Measurements from ENCODE around the gene DDX25. TPM values are rescaled to one million over a fixed set of nuclear protein-coding genes. Genes with fewer than 3 reads are reported as not detected.

The DDX25 gene
- total RNA-seq, 1 donor from 2014 or later: 0.46 TPM

GRCh38 chr11:125971618-125972017, 67.3 kb downstream of the DDX25 start:
- DNase-seq (no peak), ATAC-seq (no peak)
- Histone ChIP-seq H3K27ac (no peak overlapping the region), H3K4me3 (no peak overlapping the region), H3K9me3 (no peaks in the 10 kb centered on the region), H3K27me3 (no peaks in the 10 kb centered on the region), H3K36me3 (no peaks in the 10 kb centered on the region), H3K4me1 (no peaks in the 10 kb centered on the region)
- intact Hi-C loops (cut with DNase I): no loop called here
- no peak for TF ChIP-seq CTCF (IDR thresholded peaks at IDR 0.05)

GRCh38 chr11:125974284-125974683, 70.0 kb downstream of the DDX25 start:
- Histone ChIP-seq H3K4me1 (no peaks in the 10 kb centered on the region), H3K36me3 (no peaks in the 10 kb centered on the region), H3K27me3 (no peaks in the 10 kb centered on the region), H3K4me3 (no peak overlapping the region), H3K9me3 (no peaks in the 10 kb centered on the region), H3K27ac (no peak overlapping the region)
- ATAC-seq (no peak), DNase-seq (no peak)
- intact Hi-C loops (cut with DNase I): no loop called here
- no peak for TF ChIP-seq CTCF (IDR thresholded peaks at IDR 0.05)

- no peak for TF ChIP-seq CTCF (IDR thresholded peaks at IDR 0.05)
- no peaks in the 10 kb centered on the region for H3K36me3 ChIP-seq
- intact Hi-C loops (cut with DNase I): no loop called here
- no peak overlapping the region for H3K27ac ChIP-seq
- no peaks in the 10 kb centered on the region for H3K27me3 ChIP-seq
- peak; percentile 82 for ATAC-seq
- no peak overlapping the region for H3K4me3 ChIP-seq
- H3K9me3 ChIP-seq: no peaks in the 10 kb centered on the region
- no peak for DNase-seq
- H3K4me1 ChIP-seq: no peaks in the 10 kb centered on the region
Observed at GRCh38 chr11:125975634-125976033, 71.3 kb downstream of the DDX25 start.

- H3K4me1 ChIP-seq: no peaks in the 10 kb centered on the region
- no peak for TF ChIP-seq CTCF (IDR thresholded peaks at IDR 0.05)
- no peak overlapping the region for H3K27ac ChIP-seq
- H3K36me3 ChIP-seq: no peaks in the 10 kb centered on the region
- DNase-seq: no peak
- ATAC-seq: no peak
- intact Hi-C loops (cut with DNase I): no loop called here
- no peak overlapping the region for H3K4me3 ChIP-seq
- no peaks in the 10 kb centered on the region for H3K9me3 ChIP-seq
- no peaks in the 10 kb centered on the region for H3K27me3 ChIP-seq
Observed at GRCh38 chr11:125976156-125976555, 71.8 kb downstream of the DDX25 start.

GRCh38 chr11:125977333-125977732, 73.0 kb downstream of the DDX25 start:
- H3K36me3 ChIP-seq: no peaks in the 10 kb centered on the region
- DNase-seq (no peak), ATAC-seq (no peak)
- H3K4me3 ChIP-seq: no peak overlapping the region
- H3K27ac ChIP-seq: no peak overlapping the region
- no peaks in the 10 kb centered on the region for H3K9me3 ChIP-seq
- H3K27me3 ChIP-seq: no peaks in the 10 kb centered on the region
- intact Hi-C loops (cut with DNase I): no loop called here
- no peak for TF ChIP-seq CTCF (IDR thresholded peaks at IDR 0.05)
- no peaks in the 10 kb centered on the region for H3K4me1 ChIP-seq

GRCh38 chr11:125978181-125978716, 73.9 kb downstream of the DDX25 start:
- no peaks in the 10 kb centered on the region for H3K36me3 ChIP-seq
- no peak overlapping the region for H3K27ac ChIP-seq
- no peaks in the 10 kb centered on the region for H3K9me3 ChIP-seq
- no peak for TF ChIP-seq CTCF (IDR thresholded peaks at IDR 0.05)
- DNase-seq (no peak), ATAC-seq (no peak)
- no peak overlapping the region for H3K4me3 ChIP-seq
- no peaks in the 10 kb centered on the region for H3K4me1 ChIP-seq
- H3K27me3 ChIP-seq: no peaks in the 10 kb centered on the region
- intact Hi-C loops (cut with DNase I): no loop called here
